GM21390 (cell line): ENCODE results near the gene BCDIN3D.
"Not testable (repeated sequence)": the region's sequence is repeated elsewhere in the genome, so short reads cannot be mapped to it uniquely, and the experiment has no call there.

ENCODE experiments used
- ATAC-seq: cut with Tn5 transposase; IDR thresholded peaks from one replicate; pipeline ENCODE4 v1.9.1; 2021; ENCODE audit not compliant: unreplicated experiment

The BCDIN3D gene

GRCh38 chr12:49863946-49864797 is 21.3 kb upstream of the BCDIN3D start:
- ATAC-seq, result no peak

- ATAC-seq, result not testable (repeated sequence)
Measured at GRCh38 chr12:49860921-49861320, 18.0 kb upstream of the BCDIN3D start.

- ATAC-seq, result not testable (repeated sequence)
Measured at GRCh38 chr12:49855890-49856289, 13.0 kb upstream of the BCDIN3D start.

- no peak for ATAC-seq
Measured at GRCh38 chr12:49854976-49855375, 12.1 kb upstream of the BCDIN3D start.

GRCh38 chr12:49853671-49854070 is 10.8 kb upstream of the BCDIN3D start:
- ATAC-seq, result no peak

GRCh38 chr12:49847161-49847560 is 4.3 kb upstream of the BCDIN3D start:
- ATAC-seq, result no peak

GRCh38 chr12:49846032-49846431 is 3.1 kb upstream of the BCDIN3D start:
- ATAC-seq, result no peak

- no peak for ATAC-seq
Measured at GRCh38 chr12:49843876-49844437, 1.1 kb upstream of the BCDIN3D start.

GRCh38 chr12:49843411-49843810 is 505 bp upstream of the BCDIN3D start:
- no peak for ATAC-seq

- no peak for ATAC-seq
Measured at GRCh38 chr12:49838973-49839633, 3.8 kb downstream of the BCDIN3D start.

GRCh38 chr12:49832836-49833421 is 10.0 kb downstream of the BCDIN3D start:
- ATAC-seq, result no peak

- no peak for ATAC-seq
Measured at GRCh38 chr12:49831717-49832116, 11.2 kb downstream of the BCDIN3D start.

GRCh38 chr12:49828133-49829091 is 14.5 kb downstream of the BCDIN3D start, which contains the start of gene NCKAP5L:
Gene NCKAP5L (minus strand): TSS chr12:49828413. CDS start chr12:49804044, 24,369 bp downstream.
- ATAC-seq, result peak; percentile 87

GRCh38 chr12:49827401-49828099 is 15.4 kb downstream of the BCDIN3D start:
- ATAC-seq, result no peak

- no peak for ATAC-seq
Measured at GRCh38 chr12:49827051-49827400, 15.9 kb downstream of the BCDIN3D start.

GRCh38 chr12:49825971-49826421 is 16.9 kb downstream of the BCDIN3D start:
- no peak for ATAC-seq

- ATAC-seq, result no peak
Measured at GRCh38 chr12:49825360-49825970, 17.4 kb downstream of the BCDIN3D start.

- no peak for ATAC-seq
Measured at GRCh38 chr12:49824895-49825294, 18.0 kb downstream of the BCDIN3D start.

- no peak for ATAC-seq
Measured at GRCh38 chr12:49824416-49824815, 18.5 kb downstream of the BCDIN3D start.
